ENCODE measurements around the gene GIPR. TPM values are rescaled to one million over a fixed set of nuclear protein-coding genes. Genes with fewer than 3 reads are reported as not detected.

Gene GIPR
- total and polyA plus RNA-seq, 2 of the 13 experiments (the other 11 are each of a cell fraction or from before 2014, with no cell fraction given): 0.15 to 1.2 TPM

DNA sequence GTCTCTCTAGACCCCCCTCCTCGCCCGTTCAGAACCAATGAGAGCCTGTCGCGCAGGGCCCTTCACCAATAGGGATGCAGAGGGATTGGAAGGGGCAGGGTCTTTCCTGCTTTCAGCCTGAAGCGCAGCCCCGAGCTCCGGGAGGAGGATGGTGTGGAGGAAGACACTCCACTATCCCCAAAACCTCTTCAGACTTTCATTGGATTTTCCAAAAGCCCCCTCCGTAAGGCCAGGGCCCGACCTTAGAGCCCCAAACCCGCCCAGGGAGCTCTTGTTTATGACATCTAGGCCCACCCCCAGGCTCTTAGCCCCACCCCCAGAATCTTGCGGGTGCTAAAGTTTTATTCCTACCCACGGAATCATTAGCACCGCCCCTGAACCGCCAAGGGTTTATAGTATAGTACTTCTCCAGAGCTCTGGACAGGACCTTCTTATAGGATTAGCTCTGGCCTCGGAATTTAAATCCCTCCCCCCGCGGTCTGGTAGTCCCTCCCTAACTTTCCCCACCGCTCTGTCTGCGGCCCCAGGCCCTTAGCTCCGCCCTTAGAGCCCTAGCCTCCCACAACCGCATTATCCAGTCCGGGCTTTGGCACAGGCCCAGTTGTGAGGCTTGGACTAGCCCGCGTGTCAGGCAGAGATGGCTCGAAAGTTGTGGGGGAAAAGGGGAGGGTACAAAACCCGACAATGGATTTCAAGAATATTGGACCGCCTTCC lies 22.2 kb upstream of the GIPR start (continued):
- TF ChIP-seq, protein P1, sequence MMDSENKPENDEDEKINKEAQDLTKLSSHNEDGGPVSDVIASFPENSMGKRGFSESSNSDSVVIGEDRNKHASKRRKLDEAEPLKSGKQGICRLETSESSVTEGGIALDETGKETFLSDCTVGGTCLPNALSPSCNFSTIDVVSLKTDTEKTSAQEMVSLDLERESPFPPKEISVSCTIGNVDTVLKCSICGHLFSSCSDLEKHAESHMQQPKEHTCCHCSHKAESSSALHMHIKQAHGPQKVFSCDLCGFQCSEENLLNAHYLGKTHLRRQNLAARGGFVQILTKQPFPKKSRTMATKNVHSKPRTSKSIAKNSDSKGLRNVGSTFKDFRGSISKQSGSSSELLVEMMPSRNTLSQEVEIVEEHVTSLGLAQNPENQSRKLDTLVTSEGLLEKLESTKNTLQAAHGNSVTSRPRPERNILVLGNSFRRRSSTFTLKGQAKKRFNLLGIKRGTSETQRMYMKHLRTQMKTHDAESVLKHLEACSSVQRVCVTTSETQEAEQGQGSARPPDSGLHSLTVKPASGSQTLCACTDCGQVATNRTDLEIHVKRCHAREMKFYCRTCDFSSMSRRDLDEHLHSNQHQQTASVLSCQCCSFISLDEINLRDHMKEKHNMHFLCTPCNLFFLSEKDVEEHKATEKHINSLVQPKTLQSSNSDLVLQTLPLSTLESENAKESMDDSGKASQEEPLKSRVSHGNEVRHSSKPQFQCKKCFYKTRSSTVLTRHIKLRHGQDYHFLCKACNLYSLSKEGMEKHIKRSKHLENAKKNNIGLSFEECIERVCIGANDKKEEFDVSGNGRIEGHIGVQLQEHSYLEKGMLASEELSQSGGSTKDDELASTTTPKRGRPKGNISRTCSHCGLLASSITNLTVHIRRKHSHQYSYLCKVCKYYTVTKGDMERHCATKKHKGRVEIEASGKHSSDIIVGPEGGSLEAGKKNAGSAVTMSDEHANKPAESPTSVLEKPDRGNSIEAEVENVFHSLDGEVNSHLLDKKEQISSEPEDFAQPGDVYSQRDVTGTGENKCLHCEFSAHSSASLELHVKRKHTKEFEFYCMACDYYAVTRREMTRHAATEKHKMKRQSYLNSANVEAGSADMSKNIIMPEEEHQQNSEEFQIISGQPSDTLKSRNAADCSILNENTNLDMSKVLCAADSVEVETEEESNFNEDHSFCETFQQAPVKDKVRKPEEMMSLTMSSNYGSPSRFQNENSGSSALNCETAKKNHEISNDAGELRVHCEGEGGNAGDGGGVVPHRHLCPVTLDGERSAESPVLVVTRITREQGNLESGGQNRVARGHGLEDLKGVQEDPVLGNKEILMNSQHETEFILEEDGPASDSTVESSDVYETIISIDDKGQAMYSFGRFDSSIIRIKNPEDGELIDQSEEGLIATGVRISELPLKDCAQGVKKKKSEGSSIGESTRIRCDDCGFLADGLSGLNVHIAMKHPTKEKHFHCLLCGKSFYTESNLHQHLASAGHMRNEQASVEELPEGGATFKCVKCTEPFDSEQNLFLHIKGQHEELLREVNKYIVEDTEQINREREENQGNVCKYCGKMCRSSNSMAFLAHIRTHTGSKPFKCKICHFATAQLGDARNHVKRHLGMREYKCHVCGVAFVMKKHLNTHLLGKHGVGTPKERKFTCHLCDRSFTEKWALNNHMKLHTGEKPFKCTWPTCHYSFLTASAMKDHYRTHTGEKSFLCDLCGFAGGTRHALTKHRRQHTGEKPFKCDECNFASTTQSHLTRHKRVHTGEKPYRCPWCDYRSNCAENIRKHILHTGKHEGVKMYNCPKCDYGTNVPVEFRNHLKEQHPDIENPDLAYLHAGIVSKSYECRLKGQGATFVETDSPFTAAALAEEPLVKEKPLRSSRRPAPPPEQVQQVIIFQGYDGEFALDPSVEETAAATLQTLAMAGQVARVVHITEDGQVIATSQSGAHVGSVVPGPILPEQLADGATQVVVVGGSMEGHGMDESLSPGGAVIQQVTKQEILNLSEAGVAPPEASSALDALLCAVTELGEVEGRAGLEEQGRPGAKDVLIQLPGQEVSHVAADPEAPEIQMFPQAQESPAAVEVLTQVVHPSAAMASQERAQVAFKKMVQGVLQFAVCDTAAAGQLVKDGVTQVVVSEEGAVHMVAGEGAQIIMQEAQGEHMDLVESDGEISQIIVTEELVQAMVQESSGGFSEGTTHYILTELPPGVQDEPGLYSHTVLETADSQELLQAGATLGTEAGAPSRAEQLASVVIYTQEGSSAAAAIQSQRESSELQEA (CRISPR knock-in tag; IDR thresholded peaks at IDR 0.05; ENCODE audit: not compliant biosample characterization): no peak
- TF ChIP-seq ZSCAN22 (CRISPR knock-in tag; IDR thresholded peaks at IDR 0.05): no peak
- peak; percentile 31; the same call in 1 of the 2 replicates for TF ChIP-seq NFYC (CRISPR knock-in tag; IDR thresholded peaks at IDR 0.05)
- TF ChIP-seq CENPX (CRISPR knock-in tag; IDR thresholded peaks at IDR 0.05): no peak
- TF ChIP-seq FOSL1 (CRISPR knock-in tag; IDR thresholded peaks at IDR 0.05; ENCODE audit: borderline replicate concordance): no peak
- TF ChIP-seq ZNF790 (CRISPR knock-in tag; IDR thresholded peaks at IDR 0.05; ENCODE audit: borderline replicate concordance): no peak
- no peak for TF ChIP-seq SOX13 (IDR thresholded peaks at IDR 0.05)
- TF ChIP-seq SOX13 (CRISPR knock-in tag; conservative IDR thresholded peaks at IDR 0.05 in 1 of 2, IDR thresholded peaks at IDR 0.05 in 1 of 2): no peak
- 0 out of 2 replicates have a peak, but pooled peaks have one; percentile 33 for TF ChIP-seq CBFB (CRISPR knock-in tag; IDR thresholded peaks at IDR 0.05)
- TF ChIP-seq REST (IDR thresholded peaks at IDR 0.05; ENCODE audit: borderline replicate concordance in 1 of 2, low read depth in 1 of 2, low read length in 2 of 2): no peak
- no peak for TF ChIP-seq ZNF30 (CRISPR knock-in tag; IDR thresholded peaks at IDR 0.05)
- TF ChIP-seq ZNF512B (CRISPR knock-in tag; IDR thresholded peaks at IDR 0.05; ENCODE audit: borderline replicate concordance): no peak
- 0 out of 2 replicates have a peak, but pooled peaks have one; percentile 17 for TF ChIP-seq ZNF331 (CRISPR knock-in tag; IDR thresholded peaks at IDR 0.05)
- TF ChIP-seq SP5 (CRISPR knock-in tag; IDR thresholded peaks at IDR 0.05; ENCODE audit: borderline replicate concordance, low read depth): no peak
